ENCODE measurements around the gene SCARF2.
A peak's percentile ranks its signal among the peaks of the same experiment; 100 is the strongest.
"Not testable (repeated sequence)": the region's sequence is repeated elsewhere in the genome, so short reads cannot be mapped to it uniquely, and the experiment has no call there.

SCARF2 gene

GRCh38 chr22:20396639-20397038 lies 41.0 kb downstream of the SCARF2 start:
- peak overlapping the region in 2 of 3 experiments; percentile 2 to 18 for H3K27ac Mint-ChIP-seq

DNA sequence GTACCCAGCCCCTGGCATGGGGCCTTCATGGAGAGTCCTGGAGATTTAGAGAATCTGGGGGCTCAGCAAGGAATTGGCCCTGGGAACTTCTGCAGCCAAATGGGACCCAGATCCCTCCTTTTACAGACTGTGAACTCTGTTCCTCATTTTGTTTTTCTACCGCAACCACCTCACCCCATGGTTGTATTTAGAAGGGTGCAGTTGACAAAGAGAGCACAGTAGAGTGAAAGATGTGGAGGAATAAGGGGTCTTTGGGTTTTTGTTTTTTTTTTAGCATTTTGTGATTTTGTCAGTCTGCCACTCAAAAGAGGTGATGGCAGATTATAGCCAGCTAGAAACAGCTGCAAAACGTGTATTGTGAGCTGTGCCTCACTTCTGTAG lies 41.7 kb downstream of the SCARF2 start:
- Mint-ChIP-seq H3K27me3 (ENCODE audit: low read depth) (peaks cover 4% of the 10 kb centered on the region), H3K4me3 (peak overlapping the region; percentile 93 to 96 (median 93)), H3K9me3 (no peaks in the 10 kb centered on the region), H3K36me3 (ENCODE audit: low read depth) (peaks cover 12% of the 10 kb centered on the region), H3K27ac (peak overlapping the region in 2 of 3 experiments; percentile 18 to 64), H3K4me1 (peaks cover 44% of the 10 kb centered on the region)
- TF ChIP-seq CTCF (IDR thresholded peaks at IDR 0.05; ENCODE audit: unreplicated experiment in 3 of 3) = no peak

More at GRCh38 chr22:20396639-20397038, 41.0 kb downstream of the SCARF2 start:
- peaks cover 44% of the 10 kb centered on the region for H3K4me1 Mint-ChIP-seq
- no peak for TF ChIP-seq CTCF (IDR thresholded peaks at IDR 0.05; ENCODE audit: unreplicated experiment in 3 of 3)
- H3K36me3 Mint-ChIP-seq (ENCODE audit: low read depth) = peaks cover 14% of the 10 kb centered on the region
- peak overlapping the region; percentile 93 to 96 (median 93) for H3K4me3 Mint-ChIP-seq
- H3K9me3 Mint-ChIP-seq = no peaks in the 10 kb centered on the region
- peaks cover 4% of the 10 kb centered on the region for H3K27me3 Mint-ChIP-seq (ENCODE audit: low read depth)

- H3K27ac Mint-ChIP-seq = peak overlapping the region; percentile 64 to 91 (median 65)
- peaks cover 4% of the 10 kb centered on the region for H3K27me3 Mint-ChIP-seq (ENCODE audit: low read depth)
- peaks cover 8% of the 10 kb centered on the region for H3K36me3 Mint-ChIP-seq (ENCODE audit: low read depth)
- no peaks in the 10 kb centered on the region for H3K9me3 Mint-ChIP-seq
- peak overlapping the region; percentile 93 to 96 (median 93) for H3K4me3 Mint-ChIP-seq
- no peak for TF ChIP-seq CTCF (IDR thresholded peaks at IDR 0.05; ENCODE audit: unreplicated experiment in 3 of 3)
- H3K4me1 Mint-ChIP-seq = peaks cover 44% of the 10 kb centered on the region
These were observed 42.3 kb downstream of the SCARF2 start for GRCh38 chr22:20395181-20395906.

DNA sequence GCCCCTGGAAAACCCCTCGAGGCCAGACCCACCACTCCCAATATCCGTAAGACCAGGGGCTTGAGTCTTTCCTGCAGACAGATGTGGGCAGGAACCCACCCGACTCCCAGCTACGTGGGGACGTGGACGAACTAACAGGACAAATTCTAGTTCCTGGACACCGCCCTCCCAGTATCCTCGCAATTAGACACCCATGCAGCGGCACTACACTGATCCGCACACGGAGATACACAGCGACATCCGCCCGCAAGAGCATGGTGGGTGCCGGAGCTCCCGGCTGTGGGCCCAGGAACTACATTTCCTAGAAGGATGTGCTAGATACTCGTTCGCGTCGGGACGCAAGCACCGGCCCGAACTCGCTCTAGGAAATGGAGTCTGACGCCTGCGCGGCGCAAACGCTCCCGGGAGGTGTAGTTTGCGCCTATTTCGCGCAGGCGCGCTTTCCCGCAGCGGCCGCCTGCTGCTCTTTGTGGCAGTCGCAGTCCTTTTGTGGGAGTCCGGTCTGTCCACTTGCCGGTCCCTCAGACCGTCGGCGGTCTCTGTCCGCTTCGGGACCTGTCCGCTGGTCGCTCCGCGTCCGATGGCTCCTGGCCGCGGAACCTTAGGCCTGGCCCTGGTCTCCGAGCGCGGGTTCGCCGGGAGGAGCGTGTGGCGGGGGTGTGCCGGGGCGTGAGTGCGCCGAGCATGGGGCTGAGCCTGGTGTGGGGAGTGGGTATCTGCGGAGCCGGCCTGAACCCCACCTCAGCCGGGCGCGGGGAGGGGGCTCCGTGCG lies 43.7 kb downstream of the SCARF2 start, which contains the start of gene ZNF74:
ZNF74 (plus strand) TSS at position 447 of the 772 bp plus-strand sequence. CDS start 478 bp downstream, outside the sequence.
- TF ChIP-seq CTCF (IDR thresholded peaks at IDR 0.05; ENCODE audit: unreplicated experiment in 3 of 3) = no peak
- peaks cover 37% of the 10 kb centered on the region for H3K4me1 Mint-ChIP-seq
- H3K27ac Mint-ChIP-seq = peak within 1 kb of the TSS; percentile 98 to 99 (median 99)
- peaks cover 4% of the 10 kb centered on the region for H3K36me3 Mint-ChIP-seq (ENCODE audit: low read depth)
- H3K27me3 Mint-ChIP-seq (ENCODE audit: low read depth) = no peaks in the 10 kb centered on the region
- H3K9me3 Mint-ChIP-seq = no peaks in the 10 kb centered on the region
- peak within 1 kb of the TSS; percentile 93 to 96 (median 93) for H3K4me3 Mint-ChIP-seq

DNA sequence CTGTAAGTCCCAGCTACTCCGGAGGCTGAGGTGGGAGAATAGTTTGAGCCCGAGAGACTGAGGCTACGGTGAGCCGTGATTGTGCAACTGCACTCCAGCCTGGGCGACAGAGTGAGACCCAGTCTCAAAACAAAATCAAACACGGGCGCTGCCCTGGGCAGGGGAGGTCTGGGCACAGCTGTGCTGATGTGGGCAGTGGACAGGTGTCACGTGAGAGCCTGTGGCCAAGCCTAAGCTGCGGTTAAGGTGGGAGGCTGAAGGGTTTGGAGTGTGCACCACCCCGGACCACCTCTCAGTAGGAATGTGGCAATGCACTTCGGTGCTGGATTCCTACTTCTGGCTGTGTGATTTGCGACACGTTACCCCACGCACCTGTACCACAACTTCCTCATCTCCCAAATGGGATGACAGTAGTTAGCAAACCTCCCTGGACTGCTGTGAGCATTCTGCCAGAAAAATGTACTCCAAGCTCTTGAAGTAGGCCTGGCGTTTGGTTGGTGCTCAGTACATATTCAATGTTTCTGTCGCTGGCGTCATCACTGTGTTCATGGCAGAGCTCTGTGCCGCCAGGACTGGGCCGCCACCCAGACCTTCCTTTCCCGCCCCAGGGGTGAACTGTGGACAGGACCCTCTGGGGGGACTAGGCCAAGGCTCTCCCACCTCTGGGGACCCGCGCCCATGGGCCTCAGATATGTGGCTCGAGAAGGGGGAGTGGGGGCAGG lies 44.5 kb downstream of the SCARF2 start:
- Mint-ChIP-seq H3K36me3 (ENCODE audit: low read depth) (peaks cover 4% of the 10 kb centered on the region), H3K27ac (peak overlapping the region; percentile 98 to 99 (median 99)), H3K9me3 (no peaks in the 10 kb centered on the region), H3K4me1 (peaks cover 33% of the 10 kb centered on the region), H3K27me3 (ENCODE audit: low read depth) (no peaks in the 10 kb centered on the region), H3K4me3 (peak overlapping the region; percentile 93 to 96 (median 93))
- no peak for TF ChIP-seq CTCF (IDR thresholded peaks at IDR 0.05; ENCODE audit: unreplicated experiment in 3 of 3)

- H3K4me3 Mint-ChIP-seq = peak overlapping the region in 1 of 3 experiments; percentile 27
- H3K36me3 Mint-ChIP-seq (ENCODE audit: low read depth); H3K27ac Mint-ChIP-seq; H3K27me3 Mint-ChIP-seq (ENCODE audit: low read depth); H3K9me3 Mint-ChIP-seq: not testable (repeated sequence)
- peaks cover 31% of the 10 kb centered on the region for H3K4me1 Mint-ChIP-seq
These were observed 45.2 kb downstream of the SCARF2 start for GRCh38 chr22:20392365-20392881.
